ENCODE measurements around the gene SFXN2. TPM values are rescaled to one million over a fixed set of nuclear protein-coding genes. Genes with fewer than 3 reads are reported as not detected.

The SFXN2 gene
- polyA plus RNA-seq, 2 of the 4 experiments (the other 2 are of a cell fraction) = 5.6 to 7.4 TPM

- TF ChIP-seq BCL3 (IDR thresholded peaks at IDR 0.05) (no peak), RFX5 (IDR thresholded peaks at IDR 0.05) (no peak), KDM5A (IDR thresholded peaks at IDR 0.05) (no peak), HOXB13 (CRISPR knock-in tag; IDR thresholded peaks at IDR 0.05; ENCODE audit: low read depth) (no peak), POLR2AphosphoS2 (conservative IDR thresholded peaks at IDR 0.05; ENCODE audit: low read length) (no peak), POLR2A (IDR thresholded peaks at IDR 0.05; ENCODE audit: low read length) (no peak)
These were observed 13.2 kb upstream of the SFXN2 start (continued) for GRCh38 chr10:102701272-102701671.

- ChIA-PET CTCF (interaction anchor here (1.6 kb wide), 1 partner anchor 9 kb away, joined by 4 read pairs; no protein-coding TSS in a partner anchor), POLR2A (interaction anchor here (1.5 kb wide), 1 partner anchor 12 kb away, joined by 3 read pairs; the partner anchor contains the start of genes ARL3 and SFXN2)
- WGBS (ENCODE audit: missing lambda C conversion rate) = 92% methylated on average over 3 of the region's 3 CpGs
- H3K4me2 ChIP-seq = no peak overlapping the region
- H3K27ac ChIP-seq = no peak overlapping the region
- ATAC-seq (no peak), DNase-seq (ENCODE audit: low read depth in 1 of 2, low spot score in 1 of 2) (no peak), FAIRE-seq (no peak)
- H3K9me3 ChIP-seq = no peaks in the 10 kb centered on the region
- H3K4me1 ChIP-seq = peaks cover 20% of the 10 kb centered on the region
- H3K4me3 ChIP-seq = no peak overlapping the region
- no peak for TF ChIP-seq FOSB (CRISPR knock-in tag; IDR thresholded peaks at IDR 0.05)
- TF ChIP-seq PHF8 (IDR thresholded peaks at IDR 0.05; ENCODE audit: borderline replicate concordance, low read depth) = no peak
- no peak for TF ChIP-seq MYC (IDR thresholded peaks at IDR 0.05; ENCODE audit: borderline replicate concordance, low read length)
- no peak for TF ChIP-seq REST (IDR thresholded peaks at IDR 0.05)
- TF ChIP-seq NR3C1 (IDR thresholded peaks at IDR 0.05) = no peak
- TF ChIP-seq SMC3 (IDR thresholded peaks at IDR 0.05) = no peak
- TF ChIP-seq CHD2 (IDR thresholded peaks at IDR 0.05; ENCODE audit: low read length, partially characterized antibody) = no peak
- TF ChIP-seq EHMT2 (IDR thresholded peaks at IDR 0.05; ENCODE audit: low read depth) = no peak
- TF ChIP-seq POLR2AphosphoS2 (conservative IDR thresholded peaks at IDR 0.05; ENCODE audit: low read length) = no peak
- TF ChIP-seq ZSCAN20 (CRISPR knock-in tag; IDR thresholded peaks at IDR 0.05) = no peak
- TF ChIP-seq CHD4 (IDR thresholded peaks at IDR 0.05; ENCODE audit: borderline replicate concordance) = no peak
- TF ChIP-seq ZFP36 (IDR thresholded peaks at IDR 0.05; ENCODE audit: borderline replicate concordance, partially characterized antibody) = no peak
- TF ChIP-seq HDAC2 (IDR thresholded peaks at IDR 0.05) = no peak
- TF ChIP-seq NFE2L2 (conservative IDR thresholded peaks at IDR 0.05; ENCODE audit: low read length) = no peak
- TF ChIP-seq BCL3 (IDR thresholded peaks at IDR 0.05) = no peak
- TF ChIP-seq CBX2 (IDR thresholded peaks at IDR 0.05; ENCODE audit: borderline replicate concordance, low read depth) = no peak
- no peak for TF ChIP-seq RFX5 (IDR thresholded peaks at IDR 0.05)
- no peak for TF ChIP-seq KDM1A (IDR thresholded peaks at IDR 0.05; ENCODE audit: low read depth)
- TF ChIP-seq CTCF (IDR thresholded peaks at IDR 0.05) = no peak
- TF ChIP-seq ESRRA (IDR thresholded peaks at IDR 0.05; ENCODE audit: borderline replicate concordance, low read length) = no peak
These were observed 12.6 kb upstream of the SFXN2 start for GRCh38 chr10:102701796-102702195.
